Adrenal gland (tissue), 12 donors: ENCODE data around the gene SNRNP200. TPM values are rescaled to one million over a fixed set of nuclear protein-coding genes. Genes with fewer than 3 reads are reported as not detected.

ENCODE experiments used
- DNase-seq, 7 donors: peaks; one replicate each; pipeline ENCODE4 v3.0.0-alpha.2; 2019 to 2020
- H3K27ac ChIP-seq, 5 donors: fragments of 200-600 bp; sonication (generic) in 4 of 5; 1 replicate in 3 of 5; 2 replicates in 2 of 5; pipeline versions ENCODE4 v1.5.1 to v1.8.0; 2016 to 2020; ENCODE audit warnings: mild to moderate bottlenecking in 1 of 5
- H3K27me3 ChIP-seq: fragments of 200-600 bp; 2 replicates; pipeline ENCODE4 v1.8.0; 2021
- H3K36me3 ChIP-seq, 2 donors: fragments of 200-600 bp; replicated peaks in 1 of 2; 1 replicate in 1 of 2; 2 replicates in 1 of 2; pipeline versions ENCODE4 v1.5.1 to v1.8.0; 2018 to 2022
- H3K4me1 ChIP-seq, 2 donors: fragments of 200-600 bp; replicated peaks in 1 of 2; 1 replicate in 1 of 2; 2 replicates in 1 of 2; pipeline versions ENCODE4 v1.5.1 to v1.8.0; 2018 to 2021
- H3K4me3 ChIP-seq, 4 donors: fragments of 200-600 bp; sonication (generic) in 3 of 4; one replicate each; pipeline ENCODE4 v1.5.1; 2016 to 2018
- H3K9me3 ChIP-seq, 3 donors: fragments of 200-600 bp; sonication (generic) in 1 of 3; replicated peaks in 1 of 3; 1 replicate in 2 of 3; 2 replicates in 1 of 3; pipeline versions ENCODE4 v1.5.1 to v1.8.0; 2016 to 2021
- POLR2A ChIP-seq, 2 donors: fragments of 450-650 bp; IDR thresholded peaks; one replicate each; pipeline ENCODE4 v1.6.1; 2017; ENCODE audit warnings: antibody characterized with exemption in 2 of 2, mild to moderate bottlenecking in 2 of 2, moderate library complexity in 1 of 2
- WGBS, 4 donors: extraction: QIAGEN DNeasy Blood & Tissue Kit in 2 of 4; methylation state at CpG; one replicate each; pipeline versions ENCODE4 v1.1.5 to v1.1.7; 2013 to 2017; 5-methylcytosine and 5-hydroxymethylcytosine counted together
- intact Hi-C, 2 donors: fragments of 100-400 bp; cut with DNase I; formaldehyde crosslinking; loops; one replicate each; pipeline versions ENCODE4 v1.14.1 to v1.15.0; 2022 to 2023
- polyA plus RNA-seq, 3 donors: library from polyadenylated mRNA; stranded (reverse); fragments of 200-250 nt in 2 of 3; fragments of 350-450 nt in 1 of 3; fragmentation: Illumina TruSeq in 1 of 3; extraction: RNeasy Lipid Tissue Mini Kit (QIAGEN cat#74804) in 1 of 3; gene quantifications; one replicate each; pipeline ENCODE4 v1.2.3, GENCODE V29; 2013 to 2014
- total RNA-seq, 9 donors: library from RNA; depleted of rRNA in 4 of 9; stranded (reverse); fragments of >200 nt in 4 of 9; fragments of 120-200 nt in 1 of 9; fragmentation: NEBNext Ultra II Directional in 1 of 9; extraction: Animal tissue kit (Norgen Biotek cat#: 25700) in 1 of 9; gene quantifications; one replicate each; pipeline versions ENCODE4 v1.1.0 to v1.2.4, GENCODE V29; 2013 to 2023
- TF ChIP-seq, protein P1 (sequence below), 6 experiments: fragments of 450-650 bp in 4 of 6; fragments of 200-600 bp in 2 of 6; sonication (generic) in 1 of 6; IDR thresholded peaks; 1 replicate in 5 of 6; 2 replicates in 1 of 6; pipeline versions ENCODE4 v1.5.1 to v1.8.0; 2016 to 2021; ENCODE audit warnings: antibody characterized with exemption in 6 of 6, mild to moderate bottlenecking in 2 of 6, moderate library complexity in 1 of 6
- donor health status: healthy with polysubstance abuse.
- donor health status: Bipolar disorder and iron deficiency.
- donor health status: DM: yes; HTN: yes; CAD: no.
- donor health status: DM: no; HTN: no; CAD: no.
- donor health status: DM: no; HTN: no; CAD: no.
- donor health status: DM: yes; HTN: yes; CAD: no.

SNRNP200 gene
- total and polyA plus RNA-seq, 12 donors, result 50.4 to 117 (median 96.1) TPM

GRCh38 chr2:96320326-96320725 is 15.0 kb upstream of the SNRNP200 start:
- DNase-seq, result no peak
- intact Hi-C loops, result no loop called here
- Histone ChIP-seq H3K27ac (no peak overlapping the region), H3K9me3 (no peaks in the 10 kb centered on the region), H3K4me1 (peaks cover 9 to 19% of the 10 kb centered on the region in 2 donors), H3K27me3 (peaks cover 26% of the 10 kb centered on the region), H3K36me3 (no peaks in the 10 kb centered on the region), H3K4me3 (no peak overlapping the region)
- WGBS, 4 donors, result 78 to 89% (median 83%) methylated on average over 3 of the region's 3 CpGs
- TF ChIP-seq, protein P1, sequence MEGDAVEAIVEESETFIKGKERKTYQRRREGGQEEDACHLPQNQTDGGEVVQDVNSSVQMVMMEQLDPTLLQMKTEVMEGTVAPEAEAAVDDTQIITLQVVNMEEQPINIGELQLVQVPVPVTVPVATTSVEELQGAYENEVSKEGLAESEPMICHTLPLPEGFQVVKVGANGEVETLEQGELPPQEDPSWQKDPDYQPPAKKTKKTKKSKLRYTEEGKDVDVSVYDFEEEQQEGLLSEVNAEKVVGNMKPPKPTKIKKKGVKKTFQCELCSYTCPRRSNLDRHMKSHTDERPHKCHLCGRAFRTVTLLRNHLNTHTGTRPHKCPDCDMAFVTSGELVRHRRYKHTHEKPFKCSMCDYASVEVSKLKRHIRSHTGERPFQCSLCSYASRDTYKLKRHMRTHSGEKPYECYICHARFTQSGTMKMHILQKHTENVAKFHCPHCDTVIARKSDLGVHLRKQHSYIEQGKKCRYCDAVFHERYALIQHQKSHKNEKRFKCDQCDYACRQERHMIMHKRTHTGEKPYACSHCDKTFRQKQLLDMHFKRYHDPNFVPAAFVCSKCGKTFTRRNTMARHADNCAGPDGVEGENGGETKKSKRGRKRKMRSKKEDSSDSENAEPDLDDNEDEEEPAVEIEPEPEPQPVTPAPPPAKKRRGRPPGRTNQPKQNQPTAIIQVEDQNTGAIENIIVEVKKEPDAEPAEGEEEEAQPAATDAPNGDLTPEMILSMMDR (IDR thresholded peaks at IDR 0.05), result no peak
- no peak for TF ChIP-seq POLR2A (IDR thresholded peaks at IDR 0.05)

DNA sequence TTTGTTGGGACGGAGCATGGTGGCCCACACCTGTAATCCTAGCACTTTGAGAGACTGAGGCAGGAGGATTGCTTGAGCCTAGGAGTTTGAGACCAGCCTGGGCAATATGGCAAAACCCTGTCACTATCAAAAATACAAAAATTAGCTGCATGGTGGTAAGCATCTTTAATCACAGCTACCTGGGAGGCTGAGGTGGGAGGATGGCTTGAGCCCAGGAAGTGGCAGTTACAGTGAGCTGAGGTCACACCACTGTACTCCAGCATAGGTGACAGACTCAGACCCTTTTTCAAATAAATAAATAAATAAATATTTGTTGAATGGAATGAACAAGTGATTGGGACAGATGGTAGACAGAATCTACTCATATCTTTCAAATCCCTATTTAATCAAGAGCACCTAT is 14.1 kb upstream of the SNRNP200 start:
- TF ChIP-seq, protein P1 (IDR thresholded peaks at IDR 0.05), result no peak
- no peak for TF ChIP-seq POLR2A (IDR thresholded peaks at IDR 0.05)
- H3K27me3 ChIP-seq, result peaks cover 26% of the 10 kb centered on the region
- H3K4me3 ChIP-seq, result no peak overlapping the region
- intact Hi-C loops, result loop anchor here in 1 of 2 donors (10.0 kb wide), 1 partner anchor 185 kb away; the partner anchor contains the start of gene NEURL3
- no peak for DNase-seq
- H3K9me3 ChIP-seq, result no peaks in the 10 kb centered on the region
- no peak overlapping the region for H3K27ac ChIP-seq
- 76 to 88% (median 82%) methylated on average over 1 of the region's 1 CpG for WGBS, 4 donors
- H3K4me1 ChIP-seq, result peaks cover 6 to 12% of the 10 kb centered on the region in 2 donors
- no peaks in the 10 kb centered on the region for H3K36me3 ChIP-seq

- TF ChIP-seq, protein P1 (IDR thresholded peaks at IDR 0.05), result no peak
- no peak for TF ChIP-seq POLR2A (IDR thresholded peaks at IDR 0.05)
- peaks cover 6 to 12% of the 10 kb centered on the region in 2 donors for H3K4me1 ChIP-seq
- 84 to 96% (median 94%) methylated on average over 4 of the region's 4 CpGs for WGBS, 4 donors
These were observed 13.4 kb upstream of the SNRNP200 start for GRCh38 chr2:96318723-96319122.

GRCh38 chr2:96317584-96317997 is 12.2 kb upstream of the SNRNP200 start:
- peaks cover 6 to 12% of the 10 kb centered on the region in 2 donors for H3K4me1 ChIP-seq
- H3K27ac ChIP-seq, result no peak overlapping the region
- no peaks in the 10 kb centered on the region for H3K36me3 ChIP-seq
- H3K4me3 ChIP-seq, result no peak overlapping the region
- no peaks in the 10 kb centered on the region for H3K9me3 ChIP-seq
- intact Hi-C loops, result loop anchor here in 1 of 2 donors (10.0 kb wide), 1 partner anchor 187 kb away; the partner anchor contains the start of gene NEURL3
- WGBS, 4 donors, result 83 to 92% (median 88%) methylated on average over 2 to 4 of the region's 4 CpGs
- H3K27me3 ChIP-seq, result peaks cover 17% of the 10 kb centered on the region
- no peak for DNase-seq
- no peak for TF ChIP-seq POLR2A (IDR thresholded peaks at IDR 0.05)
- TF ChIP-seq, protein P1 (IDR thresholded peaks at IDR 0.05), result no peak

More at GRCh38 chr2:96318723-96319122, 13.4 kb upstream of the SNRNP200 start:
- Histone ChIP-seq H3K27me3 (peaks cover 26% of the 10 kb centered on the region), H3K9me3 (no peaks in the 10 kb centered on the region), H3K4me3 (no peak overlapping the region), H3K36me3 (no peaks in the 10 kb centered on the region), H3K27ac (no peak overlapping the region)
- intact Hi-C loops, result loop anchor here in 1 of 2 donors (10.0 kb wide), 1 partner anchor 186 kb away; the partner anchor contains the start of gene NEURL3
- DNase-seq, result no peak
